ENCODE measurements around the gene FAM171A1.

Gene FAM171A1

GRCh38 chr10:15369256-15370211, 1.6 kb downstream of the FAM171A1 start:
- Histone ChIP-seq H3K9ac (ENCODE audit: low read length) (peak overlapping the region; percentile 72), H3K4me3 (ENCODE audit: low read length) (peak overlapping the region; percentile 49), H3K27me3 (ENCODE audit: control insufficient read depth, insufficient read depth, low read length) (peaks cover 4% of the 10 kb centered on the region), H3K9me3 (ENCODE audit: control insufficient read depth, low read length) (no peaks in the 10 kb centered on the region), H3K36me3 (ENCODE audit: control insufficient read depth, insufficient read depth, low read length) (no peaks in the 10 kb centered on the region), H3K4me1 (ENCODE audit: control insufficient read depth, insufficient read depth, low read length) (no peaks in the 10 kb centered on the region)

- H3K36me3 ChIP-seq (ENCODE audit: control insufficient read depth, insufficient read depth, low read length) = no peaks in the 10 kb centered on the region
- H3K9me3 ChIP-seq (ENCODE audit: control insufficient read depth, low read length) = no peaks in the 10 kb centered on the region
- no peaks in the 10 kb centered on the region for H3K4me1 ChIP-seq (ENCODE audit: control insufficient read depth, insufficient read depth, low read length)
- H3K9ac ChIP-seq (ENCODE audit: low read length) = no peak overlapping the region
- H3K27me3 ChIP-seq (ENCODE audit: control insufficient read depth, insufficient read depth, low read length) = peaks cover 4% of the 10 kb centered on the region
- no peak overlapping the region for H3K4me3 ChIP-seq (ENCODE audit: low read length)
Measured at GRCh38 chr10:15368101-15368855, 2.8 kb downstream of the FAM171A1 start.

GRCh38 chr10:15367296-15368085, 3.6 kb downstream of the FAM171A1 start:
- H3K27me3 ChIP-seq (ENCODE audit: control insufficient read depth, insufficient read depth, low read length) = peaks cover 4% of the 10 kb centered on the region
- no peaks in the 10 kb centered on the region for H3K4me1 ChIP-seq (ENCODE audit: control insufficient read depth, insufficient read depth, low read length)
- H3K36me3 ChIP-seq (ENCODE audit: control insufficient read depth, insufficient read depth, low read length) = no peaks in the 10 kb centered on the region
- no peak overlapping the region for H3K9ac ChIP-seq (ENCODE audit: low read length)
- H3K9me3 ChIP-seq (ENCODE audit: control insufficient read depth, low read length) = no peaks in the 10 kb centered on the region
- H3K4me3 ChIP-seq (ENCODE audit: low read length) = no peak overlapping the region

DNA sequence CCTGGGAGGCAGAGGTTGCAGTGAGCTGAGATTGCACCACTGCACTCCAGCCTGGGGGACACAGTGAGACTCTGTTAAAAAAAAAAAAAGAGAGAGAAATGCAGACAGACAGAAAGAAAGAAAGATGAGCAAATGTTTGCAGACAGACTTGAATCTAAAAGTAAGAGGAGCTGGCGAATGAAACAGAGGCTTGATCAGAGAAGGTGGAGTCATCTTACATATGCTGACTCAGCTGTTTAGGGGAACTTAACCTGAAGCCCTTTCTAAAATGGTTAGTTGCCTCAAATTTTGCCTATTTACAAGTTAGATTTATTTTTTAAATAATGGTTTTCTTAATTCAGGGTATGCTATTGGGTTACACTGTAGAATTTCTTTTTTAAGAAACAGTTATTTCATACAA, 5.4 kb downstream of the FAM171A1 start:
- Histone ChIP-seq H3K9ac (ENCODE audit: low read length) (no peak overlapping the region), H3K9me3 (ENCODE audit: control insufficient read depth, low read length) (no peaks in the 10 kb centered on the region), H3K27me3 (ENCODE audit: control insufficient read depth, insufficient read depth, low read length) (no peaks in the 10 kb centered on the region)

DNA sequence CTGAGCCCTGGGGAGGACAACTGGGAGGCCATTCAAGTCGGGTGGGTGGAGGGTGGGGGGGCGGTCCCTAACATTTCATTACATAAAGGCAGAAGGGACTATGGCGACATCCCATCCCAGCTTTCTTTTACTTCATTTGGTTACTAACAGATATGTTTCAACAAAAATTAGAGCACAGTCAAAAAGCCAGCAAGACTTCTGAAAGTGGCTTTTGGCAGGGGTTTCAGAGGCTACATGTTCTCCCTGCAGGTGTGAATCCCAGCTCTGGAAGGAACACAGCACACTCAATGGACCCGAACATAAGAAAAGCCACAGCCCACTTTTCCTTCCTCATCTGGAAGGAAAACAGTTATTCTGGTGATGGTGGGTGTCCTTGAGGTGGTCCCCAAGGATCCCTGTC, 7.1 kb downstream of the FAM171A1 start:
- no peak overlapping the region for H3K9ac ChIP-seq (ENCODE audit: low read length)
- H3K27me3 ChIP-seq (ENCODE audit: control insufficient read depth, insufficient read depth, low read length) = no peaks in the 10 kb centered on the region
- H3K9me3 ChIP-seq (ENCODE audit: control insufficient read depth, low read length) = no peaks in the 10 kb centered on the region
- peaks cover 5% of the 10 kb centered on the region for H3K4me1 ChIP-seq (ENCODE audit: control insufficient read depth, insufficient read depth, low read length)
- H3K36me3 ChIP-seq (ENCODE audit: control insufficient read depth, insufficient read depth, low read length) = no peaks in the 10 kb centered on the region
- no peak overlapping the region for H3K4me3 ChIP-seq (ENCODE audit: low read length)

More for the DNA sequence above, 5.4 kb downstream of the FAM171A1 start:
- Histone ChIP-seq H3K36me3 (ENCODE audit: control insufficient read depth, insufficient read depth, low read length) (no peaks in the 10 kb centered on the region), H3K4me1 (ENCODE audit: control insufficient read depth, insufficient read depth, low read length) (peaks cover 1% of the 10 kb centered on the region), H3K4me3 (ENCODE audit: low read length) (no peak overlapping the region)

- Histone ChIP-seq H3K36me3 (ENCODE audit: control insufficient read depth, insufficient read depth, low read length) (no peaks in the 10 kb centered on the region), H3K4me3 (ENCODE audit: low read length) (no peak overlapping the region), H3K27me3 (ENCODE audit: control insufficient read depth, insufficient read depth, low read length) (no peaks in the 10 kb centered on the region), H3K9ac (ENCODE audit: low read length) (no peak overlapping the region), H3K9me3 (ENCODE audit: control insufficient read depth, low read length) (no peaks in the 10 kb centered on the region), H3K4me1 (ENCODE audit: control insufficient read depth, insufficient read depth, low read length) (peaks cover 5% of the 10 kb centered on the region)
Measured at GRCh38 chr10:15363031-15363430, 8.1 kb downstream of the FAM171A1 start.

DNA sequence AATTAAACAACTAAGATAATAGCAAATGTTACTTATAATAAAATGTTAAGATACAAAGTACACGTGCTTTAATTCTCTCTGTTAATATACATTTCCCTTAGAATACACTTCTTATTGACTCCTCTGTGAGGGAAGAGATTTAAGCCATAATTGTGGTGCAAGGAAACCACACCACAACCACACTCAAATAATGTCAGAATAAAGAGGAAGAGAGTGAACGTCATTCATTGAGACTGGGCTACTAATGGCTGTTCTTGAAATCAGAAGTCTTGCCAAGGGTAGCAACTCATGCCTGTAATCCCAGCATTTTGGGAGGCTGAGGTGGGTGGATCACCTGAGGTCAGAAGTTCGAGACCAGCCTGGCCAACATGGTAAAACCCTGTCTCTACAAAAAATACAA, 10.0 kb downstream of the FAM171A1 start:
- no peaks in the 10 kb centered on the region for H3K9me3 ChIP-seq (ENCODE audit: control insufficient read depth, low read length)
- no peaks in the 10 kb centered on the region for H3K27me3 ChIP-seq (ENCODE audit: control insufficient read depth, insufficient read depth, low read length)
- no peak overlapping the region for H3K9ac ChIP-seq (ENCODE audit: low read length)
- H3K4me1 ChIP-seq (ENCODE audit: control insufficient read depth, insufficient read depth, low read length) = peaks cover 5% of the 10 kb centered on the region
- no peaks in the 10 kb centered on the region for H3K36me3 ChIP-seq (ENCODE audit: control insufficient read depth, insufficient read depth, low read length)
- H3K4me3 ChIP-seq (ENCODE audit: low read length) = no peak overlapping the region

GRCh38 chr10:15360566-15360965, 10.5 kb downstream of the FAM171A1 start:
- Histone ChIP-seq H3K27me3 (ENCODE audit: control insufficient read depth, insufficient read depth, low read length) (no peaks in the 10 kb centered on the region), H3K4me1 (ENCODE audit: control insufficient read depth, insufficient read depth, low read length) (peaks cover 5% of the 10 kb centered on the region), H3K9me3 (ENCODE audit: control insufficient read depth, low read length) (no peaks in the 10 kb centered on the region), H3K9ac (ENCODE audit: low read length) (no peak overlapping the region), H3K4me3 (ENCODE audit: low read length) (no peak overlapping the region), H3K36me3 (ENCODE audit: control insufficient read depth, insufficient read depth, low read length) (no peaks in the 10 kb centered on the region)

DNA sequence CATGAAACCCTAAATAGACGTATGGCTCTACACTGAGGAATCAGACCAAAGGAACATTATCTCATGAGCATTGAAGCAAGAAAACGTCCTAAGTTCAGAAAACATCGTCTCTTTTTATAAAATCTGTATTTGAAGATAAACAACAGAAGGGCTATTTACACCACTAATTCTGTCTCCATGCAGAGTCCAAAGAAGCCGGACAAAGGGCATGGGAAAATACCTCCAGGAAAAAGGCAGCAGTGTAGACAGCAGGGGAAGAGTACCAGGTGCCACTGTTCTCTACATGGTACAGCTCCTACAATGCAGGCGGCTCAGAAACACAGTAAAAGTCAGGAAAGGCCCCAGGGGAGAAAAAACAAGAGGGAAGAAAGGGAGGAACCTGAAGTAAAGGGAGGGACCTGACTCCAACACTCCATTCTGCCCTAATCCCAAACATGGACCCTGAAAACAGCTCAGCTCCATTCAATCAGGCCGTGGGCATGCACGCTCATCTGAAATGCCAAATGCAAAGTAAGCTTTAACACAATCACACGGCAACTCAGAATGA, 17.5 kb downstream of the FAM171A1 start:
- Histone ChIP-seq H3K27me3 (ENCODE audit: control insufficient read depth, insufficient read depth, low read length) (no peaks in the 10 kb centered on the region), H3K4me1 (ENCODE audit: control insufficient read depth, insufficient read depth, low read length) (peaks cover 35% of the 10 kb centered on the region)

GRCh38 chr10:15352836-15353235, 18.3 kb downstream of the FAM171A1 start:
- peaks cover 35% of the 10 kb centered on the region for H3K4me1 ChIP-seq (ENCODE audit: control insufficient read depth, insufficient read depth, low read length)
- no peak overlapping the region for H3K4me3 ChIP-seq (ENCODE audit: low read length)
- H3K36me3 ChIP-seq (ENCODE audit: control insufficient read depth, insufficient read depth, low read length) = no peaks in the 10 kb centered on the region
- no peak overlapping the region for H3K9ac ChIP-seq (ENCODE audit: low read length)
- no peaks in the 10 kb centered on the region for H3K9me3 ChIP-seq (ENCODE audit: control insufficient read depth, low read length)
- no peaks in the 10 kb centered on the region for H3K27me3 ChIP-seq (ENCODE audit: control insufficient read depth, insufficient read depth, low read length)

More for the DNA sequence above, 17.5 kb downstream of the FAM171A1 start:
- no peak overlapping the region for H3K4me3 ChIP-seq (ENCODE audit: low read length)
- no peak overlapping the region for H3K9ac ChIP-seq (ENCODE audit: low read length)
- H3K36me3 ChIP-seq (ENCODE audit: control insufficient read depth, insufficient read depth, low read length) = no peaks in the 10 kb centered on the region
- H3K9me3 ChIP-seq (ENCODE audit: control insufficient read depth, low read length) = no peaks in the 10 kb centered on the region

- Histone ChIP-seq H3K4me1 (ENCODE audit: control insufficient read depth, insufficient read depth, low read length) (peaks cover 35% of the 10 kb centered on the region), H3K36me3 (ENCODE audit: control insufficient read depth, insufficient read depth, low read length) (no peaks in the 10 kb centered on the region), H3K9me3 (ENCODE audit: control insufficient read depth, low read length) (no peaks in the 10 kb centered on the region), H3K4me3 (ENCODE audit: low read length) (no peak overlapping the region), H3K27me3 (ENCODE audit: control insufficient read depth, insufficient read depth, low read length) (no peaks in the 10 kb centered on the region), H3K9ac (ENCODE audit: low read length) (no peak overlapping the region)
Measured at GRCh38 chr10:15352201-15352600, 18.9 kb downstream of the FAM171A1 start.

Data from mucosa of stomach (tissue), 1 donor.